ENCODE data around the gene AGAP4. TPM values are rescaled to one million over a fixed set of nuclear protein-coding genes. Genes with fewer than 3 reads are reported as not detected.
"Not testable (repeated sequence)": the region's sequence is repeated elsewhere in the genome, so short reads cannot be mapped to it uniquely, and the experiment has no call there.

The AGAP4 gene
- total RNA-seq (2014; rRNA removed; shearing (Covaris generic)), result 3.8 and 9.1 TPM in 2 replicates
- polyA plus RNA-seq (2015; cell fraction: cytosol; rRNA removed), result 8.9 and 9.1 TPM in 2 replicates
- polyA plus RNA-seq (2015; cell fraction: nucleus; rRNA removed), result 63.1 and 68.1 TPM in 2 replicates

DNA sequence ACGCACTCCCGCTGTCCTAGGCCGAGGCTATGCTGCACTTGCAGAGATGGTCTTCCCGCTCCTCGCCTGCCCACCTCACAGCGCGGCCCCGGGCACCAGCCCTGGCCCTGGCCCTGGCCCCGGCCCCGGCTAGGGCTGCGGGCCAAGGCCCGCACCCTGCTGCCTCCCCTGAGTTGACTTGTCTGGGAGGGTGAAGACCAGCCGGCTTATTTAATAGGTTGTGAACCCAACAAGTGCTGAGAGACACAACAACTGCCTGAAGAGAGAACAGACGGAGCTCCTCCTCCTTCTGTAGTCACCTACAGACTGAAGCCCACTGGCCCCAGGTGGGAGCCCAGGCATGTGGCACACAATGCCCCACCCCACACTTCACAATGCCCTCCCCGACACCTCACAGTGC lies at the start of gene AGAP4:
Gene AGAP4 (minus strand): TSS at position 101 of the 400 bp plus-strand sequence. CDS start 153 bp downstream, outside the sequence.
- DNase-seq (ENCODE audit: low read depth), result not testable (repeated sequence)

DNA sequence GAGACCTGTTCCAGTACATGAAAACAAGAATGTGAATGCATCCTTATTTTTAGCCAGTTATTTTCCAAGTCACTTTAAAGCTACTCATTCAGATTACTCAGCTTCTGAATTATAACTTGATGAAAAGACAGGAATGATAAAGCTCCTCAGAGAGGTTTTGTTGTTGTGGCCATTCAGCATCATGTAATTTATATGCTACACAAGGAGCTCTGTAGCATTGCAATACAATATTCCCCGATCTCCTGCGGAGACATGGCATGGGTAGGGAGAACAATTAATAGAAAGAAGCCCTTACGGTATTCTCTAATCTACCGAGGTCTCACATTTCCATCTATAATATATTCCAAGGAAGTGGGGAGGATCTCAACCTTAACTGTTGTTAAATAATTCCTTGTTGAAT lies 43.4 kb upstream of the AGAP4 start:
- DNase-seq (ENCODE audit: low read depth), result not testable (repeated sequence)

DNA sequence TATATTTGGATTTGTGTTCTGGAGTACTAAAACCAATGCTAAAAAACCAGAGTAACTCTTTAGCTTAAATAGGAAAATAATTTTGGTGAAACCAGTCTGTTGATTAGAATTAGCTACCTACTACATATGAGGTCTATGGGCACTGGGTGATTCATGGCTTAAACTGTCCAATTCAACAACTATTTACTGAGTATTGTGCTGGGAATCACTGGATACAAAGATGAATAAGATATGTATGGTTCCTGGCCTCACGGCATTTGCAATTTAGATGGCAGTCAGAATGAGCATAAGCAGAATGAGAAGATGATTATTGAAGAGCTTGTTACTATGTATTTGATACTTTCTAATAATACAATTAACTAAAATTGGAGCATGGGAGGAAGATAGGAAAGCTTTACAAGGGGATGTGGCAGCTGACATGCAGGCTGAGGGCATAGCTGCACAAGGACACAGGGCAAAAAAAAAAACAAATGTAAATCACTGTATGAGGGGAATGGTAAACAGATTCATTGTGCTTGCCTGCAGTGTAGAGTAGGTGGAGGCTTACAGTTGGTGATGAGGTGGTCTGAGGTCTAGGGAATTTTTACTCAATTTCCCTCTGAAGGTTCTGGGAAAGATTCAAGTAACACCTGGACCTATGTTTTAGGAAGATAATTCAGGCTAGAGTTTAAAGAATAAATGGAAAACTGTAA lies 42.4 kb upstream of the AGAP4 start:
- DNase-seq (ENCODE audit: low read depth), result not testable (repeated sequence)

DNA sequence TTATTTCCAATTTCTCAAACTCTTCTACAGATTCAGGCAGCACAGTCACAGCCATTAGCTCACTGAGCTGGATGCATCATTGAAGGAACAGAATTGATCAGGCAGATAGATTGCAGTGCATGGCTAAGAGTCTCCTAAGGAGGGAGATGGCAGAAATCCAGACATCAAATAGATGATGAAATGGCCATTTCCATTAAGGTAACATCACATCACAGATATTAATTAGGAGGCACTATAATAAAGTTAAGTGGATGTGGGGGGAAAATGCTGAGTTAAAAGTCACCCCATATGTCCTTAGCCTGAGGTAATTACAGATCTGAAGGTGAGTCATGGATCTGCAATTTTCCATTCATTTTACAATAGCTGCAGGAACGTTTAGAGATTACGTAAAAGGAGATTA lies 35.6 kb upstream of the AGAP4 start:
- not testable (repeated sequence) for DNase-seq (ENCODE audit: low read depth)

DNA sequence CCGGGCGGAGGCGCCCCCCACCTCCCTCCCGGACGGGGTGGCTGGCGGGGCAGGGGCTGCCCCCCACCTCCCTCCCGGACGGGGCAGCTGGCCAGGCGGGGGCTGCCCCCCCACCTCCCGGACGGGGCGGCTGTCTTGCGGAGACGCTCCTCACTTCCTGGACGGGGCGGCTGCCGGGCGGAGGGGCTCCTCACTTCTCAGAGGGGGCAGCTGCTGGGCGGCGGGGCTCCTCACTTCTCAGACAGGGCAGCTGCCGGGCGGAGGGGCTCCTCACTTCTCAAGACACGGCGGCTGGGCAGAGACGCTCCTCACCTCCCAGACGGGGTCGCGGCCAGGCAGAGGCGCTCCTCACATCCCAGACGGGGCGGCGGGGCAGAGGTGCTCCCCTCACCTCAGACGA lies 18.1 kb upstream of the AGAP4 start:
- not testable (repeated sequence) for DNase-seq (ENCODE audit: low read depth)

DNA sequence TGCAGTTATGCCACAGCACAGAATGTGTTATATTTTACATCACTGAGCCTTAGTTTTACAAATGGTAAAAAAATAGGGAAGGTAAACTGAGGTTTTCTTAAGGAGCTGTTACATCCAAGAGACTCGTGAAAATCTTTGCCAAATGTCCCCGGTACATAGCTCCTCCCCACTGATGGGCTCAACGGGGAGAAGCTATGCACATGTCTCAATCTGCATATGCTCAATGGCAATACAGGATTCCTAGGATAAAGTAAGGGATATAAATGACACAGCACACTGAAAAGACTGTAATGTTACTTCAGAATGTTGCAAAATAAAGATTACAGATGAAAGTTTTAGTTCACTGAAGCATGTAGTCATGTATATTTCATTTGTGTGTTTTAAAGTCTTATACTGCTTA lies 17.0 kb upstream of the AGAP4 start:
- not testable (repeated sequence) for DNase-seq (ENCODE audit: low read depth)

DNA sequence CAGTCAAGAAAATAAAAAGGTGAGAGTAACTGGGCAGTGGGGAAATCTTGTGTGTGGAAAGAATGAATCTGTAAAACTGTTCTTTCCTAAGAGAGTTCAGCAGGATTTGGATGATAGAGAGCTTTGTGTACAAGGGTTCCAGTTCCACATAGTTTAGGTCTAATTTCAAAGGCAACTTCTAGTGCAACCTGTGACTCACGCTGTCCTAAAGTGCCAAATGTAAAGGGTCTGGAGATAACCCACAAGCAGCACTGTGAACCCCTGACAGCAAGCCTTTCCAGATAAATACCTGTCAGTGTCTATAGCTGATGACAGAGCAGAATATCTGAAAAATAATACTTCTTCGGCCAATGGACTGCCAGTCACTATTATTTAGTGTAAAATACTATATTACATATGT lies 16.3 kb upstream of the AGAP4 start:
- DNase-seq (ENCODE audit: low read depth), result not testable (repeated sequence)

DNA sequence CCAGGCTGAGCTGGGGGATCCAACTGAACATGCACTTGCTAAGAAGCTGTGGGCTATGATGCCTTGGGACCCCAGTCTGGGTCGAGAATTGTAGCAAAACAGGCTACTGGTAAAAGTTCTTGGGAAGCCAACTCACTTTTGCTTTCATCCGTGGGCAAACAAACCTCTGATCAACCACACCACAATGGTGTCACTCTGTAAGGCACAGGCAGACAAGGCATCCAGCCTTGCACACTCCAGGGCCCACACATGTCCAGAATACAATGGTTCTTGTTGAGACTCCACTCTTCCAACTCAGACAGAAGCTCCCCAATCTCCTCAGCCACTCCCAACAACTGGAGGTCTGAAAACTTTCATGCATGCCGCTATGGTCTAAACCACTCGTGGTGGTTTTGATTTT lies 10.6 kb upstream of the AGAP4 start:
- DNase-seq (ENCODE audit: low read depth), result not testable (repeated sequence)

DNA sequence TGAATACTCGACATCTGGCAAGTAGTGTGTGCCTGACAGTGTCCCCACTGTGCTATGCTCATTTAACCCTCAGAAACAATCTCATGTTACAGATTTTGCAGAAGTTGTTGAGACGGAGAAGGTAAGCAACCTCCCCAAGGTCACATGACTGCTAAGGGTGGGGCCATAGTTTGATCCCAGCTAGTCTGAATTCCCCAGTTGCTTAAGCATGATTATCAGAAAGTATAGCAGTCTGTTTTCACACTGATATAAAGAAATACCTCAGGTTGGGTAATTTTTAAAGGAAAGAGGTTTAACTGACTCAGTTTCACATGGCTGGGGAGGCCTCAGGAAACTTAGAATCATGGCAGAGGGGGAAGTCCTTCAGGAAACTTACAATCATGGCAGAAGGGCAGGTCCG lies 1.2 kb upstream of the AGAP4 start:
- DNase-seq (ENCODE audit: low read depth), result not testable (repeated sequence)

DNA sequence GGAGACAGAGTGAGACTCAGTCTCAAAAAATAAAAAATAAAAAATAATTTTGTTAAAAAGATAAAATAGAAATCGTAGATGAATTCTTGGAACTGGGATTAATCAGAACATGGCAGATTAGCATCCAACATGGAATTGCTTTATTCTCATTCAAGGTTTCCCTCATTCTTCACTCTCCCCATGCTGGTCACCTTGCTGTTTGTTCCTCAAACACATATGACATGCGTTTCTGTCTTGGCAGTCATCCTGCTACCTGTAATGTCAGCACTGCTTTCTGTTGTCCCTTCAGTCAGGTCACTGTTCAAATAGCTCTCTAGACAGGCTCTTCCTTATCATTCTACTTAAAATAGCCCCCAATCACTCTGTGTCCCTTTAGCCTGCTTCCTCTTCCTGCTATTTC lies 24.4 kb downstream of the AGAP4 start:
- DNase-seq (ENCODE audit: low read depth), result not testable (repeated sequence)

DNA sequence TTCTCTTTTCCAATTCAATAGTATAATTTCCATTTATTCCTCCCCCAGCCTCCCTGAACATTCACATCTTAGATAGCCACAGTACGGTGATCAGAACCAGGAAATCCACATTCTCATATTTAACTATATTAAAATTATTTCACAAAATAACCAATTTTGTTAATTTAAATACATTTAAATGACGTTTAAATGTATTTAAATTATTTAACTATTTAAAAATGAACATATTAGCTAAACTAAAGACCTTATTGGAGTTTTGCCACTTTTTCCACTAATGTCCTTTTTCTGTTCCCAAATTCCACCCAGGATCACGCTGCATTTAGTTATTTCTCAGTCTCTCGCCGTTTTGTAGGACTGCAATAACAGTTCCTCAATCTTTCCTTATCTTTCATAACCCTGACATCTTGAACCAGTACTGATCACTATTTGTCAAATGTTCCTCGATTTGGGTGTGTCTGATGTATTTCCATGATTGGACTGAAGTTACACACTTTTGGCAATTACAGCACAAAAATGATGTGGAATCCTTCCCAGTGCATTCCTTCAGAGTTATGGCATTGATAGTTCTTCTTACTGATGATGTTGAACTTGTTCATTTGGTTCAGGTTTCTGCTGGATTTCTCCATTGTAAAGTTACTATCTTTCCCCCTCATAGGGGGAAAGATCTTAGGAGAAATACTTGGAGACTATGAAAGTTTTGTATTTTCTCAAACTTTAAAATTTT lies 27.0 kb downstream of the AGAP4 start:
- DNase-seq (ENCODE audit: low read depth), result not testable (repeated sequence)

DNA sequence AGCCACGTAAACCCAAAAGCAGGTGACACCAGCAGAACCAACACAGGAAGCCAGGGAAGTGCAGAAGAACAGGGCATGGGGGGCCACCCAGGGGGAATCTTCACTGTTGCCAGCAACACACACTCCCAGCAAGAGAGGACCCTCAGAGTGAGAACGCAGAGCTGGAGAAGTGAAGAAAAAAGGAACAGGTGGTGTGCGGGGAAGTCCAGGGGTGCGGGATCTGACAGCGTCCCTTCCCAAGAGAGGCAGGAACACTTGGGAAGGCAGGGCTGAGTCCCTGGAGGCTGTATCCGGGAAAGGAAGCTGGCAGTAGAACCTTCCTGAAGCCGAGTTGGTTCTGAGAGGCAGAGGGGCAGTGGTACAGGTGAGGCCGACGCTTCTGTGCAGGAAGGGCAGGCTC lies 27.7 kb downstream of the AGAP4 start:
- DNase-seq (ENCODE audit: low read depth), result no peak

DNA sequence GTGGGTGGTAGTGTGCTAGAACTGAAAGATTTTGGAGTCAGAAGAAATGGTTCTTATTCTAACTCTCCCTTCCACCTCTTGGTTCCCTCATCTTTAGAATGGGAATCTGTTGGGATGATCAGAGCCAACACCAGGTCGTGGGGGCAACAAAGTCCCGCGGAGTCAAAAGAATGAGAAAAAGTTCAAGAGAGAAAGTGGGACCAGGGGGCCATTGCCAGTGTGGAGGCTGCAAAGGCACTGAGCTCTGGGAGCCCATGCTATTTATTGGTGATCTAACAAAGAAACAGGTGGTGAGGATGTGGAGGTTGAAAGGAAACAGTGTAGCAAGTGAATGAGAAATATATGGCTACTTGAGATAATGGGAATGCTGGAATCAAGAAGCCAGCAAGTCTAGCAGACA lies 29.4 kb downstream of the AGAP4 start:
- no peak for DNase-seq (ENCODE audit: low read depth)

DNA sequence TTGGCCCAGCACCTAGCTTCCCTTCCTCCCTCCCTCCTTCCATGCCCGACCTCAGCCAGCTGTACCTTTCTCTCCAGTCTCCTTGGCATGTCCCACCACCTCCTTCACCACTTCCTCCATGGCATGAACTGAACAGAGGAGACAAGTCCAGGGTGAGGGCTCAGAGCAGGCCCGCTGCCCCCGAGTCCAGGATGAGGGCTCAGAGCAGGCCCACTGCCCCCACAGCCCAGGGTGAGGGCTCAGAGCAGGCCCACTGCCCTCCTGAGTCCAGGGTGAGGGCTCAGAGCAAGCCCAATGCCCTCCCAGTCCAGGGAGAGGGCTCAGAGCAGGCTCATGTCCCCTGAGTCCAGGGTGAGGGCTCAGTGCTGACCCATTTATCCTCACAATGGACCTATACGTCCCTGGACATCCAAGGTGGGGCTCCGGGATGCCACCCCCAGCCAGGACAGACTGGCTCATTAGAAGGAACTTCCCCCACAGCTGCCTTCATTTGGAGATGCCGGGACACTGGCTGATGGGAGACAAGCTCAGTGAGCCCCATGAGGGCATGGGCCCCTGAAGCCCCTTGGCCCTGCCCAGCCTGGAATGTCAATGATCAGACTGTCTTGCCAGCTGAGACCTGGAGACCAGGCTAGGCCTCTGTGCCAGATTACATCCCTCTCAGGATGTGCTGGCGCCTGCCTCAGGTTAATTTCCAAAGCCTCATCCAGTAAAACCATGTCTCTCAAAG lies 30.0 kb downstream of the AGAP4 start:
- DNase-seq (ENCODE audit: low read depth), result no peak

DNA sequence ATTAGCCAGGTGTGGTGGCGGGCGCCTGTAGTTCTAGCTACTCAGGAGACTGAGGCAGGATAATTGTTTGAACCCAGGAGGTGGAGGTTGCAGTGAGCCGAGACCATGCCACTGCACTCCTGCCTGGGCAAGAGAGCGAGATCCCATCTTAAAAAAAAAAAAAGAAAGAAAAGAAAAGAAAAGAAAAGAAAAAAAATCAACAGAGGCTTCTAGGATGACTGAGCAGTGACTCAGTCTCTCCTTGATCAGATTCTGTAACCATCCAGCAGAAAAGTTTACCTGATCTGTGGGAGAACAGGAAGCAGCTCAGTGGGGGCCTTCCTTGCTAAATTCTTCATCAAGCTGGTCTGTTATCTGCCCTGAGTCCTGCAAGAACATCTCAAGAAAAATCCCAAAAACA lies 33.2 kb downstream of the AGAP4 start:
- DNase-seq (ENCODE audit: low read depth), result peak; percentile 77

DNA sequence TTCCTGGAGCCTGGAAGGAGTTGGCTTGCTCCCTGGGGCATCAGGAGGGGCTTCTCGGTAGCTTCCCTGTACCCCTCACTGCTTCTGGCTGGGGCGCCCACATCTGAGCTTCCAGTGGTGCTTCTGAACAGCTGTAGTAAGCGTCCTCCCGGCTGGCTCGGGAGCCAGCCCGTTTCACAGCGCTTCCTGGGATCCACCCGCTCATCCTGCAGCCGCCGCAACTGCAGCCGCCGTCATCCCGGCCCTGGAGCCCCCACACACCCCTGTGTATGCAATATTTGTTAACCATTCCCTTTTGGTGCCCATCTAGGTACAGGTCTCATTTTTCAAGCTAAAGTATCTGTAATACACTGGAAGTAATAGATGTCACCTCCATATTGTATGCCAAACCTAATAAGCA lies 34.3 kb downstream of the AGAP4 start:
- DNase-seq (ENCODE audit: low read depth), result not testable (repeated sequence)

DNA sequence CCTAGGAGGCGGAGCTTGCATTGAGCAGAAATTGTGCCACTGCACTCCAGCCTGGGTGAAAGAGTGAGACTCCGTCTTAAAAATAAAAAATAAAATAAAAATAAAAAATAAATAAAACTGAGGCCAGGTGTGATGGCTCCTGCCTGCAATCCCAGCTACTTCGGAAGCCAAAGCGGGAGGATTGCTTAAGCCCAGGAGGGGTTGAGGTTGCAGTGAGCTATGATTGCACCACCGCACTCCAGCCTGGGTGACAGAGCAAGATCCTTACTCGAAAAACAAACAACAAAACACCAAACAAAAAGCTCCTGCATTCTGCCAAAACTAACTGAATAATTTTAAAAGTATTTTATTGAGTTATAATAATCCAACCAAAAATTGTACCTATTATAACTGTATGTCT lies 36.2 kb downstream of the AGAP4 start:
- DNase-seq (ENCODE audit: low read depth), result no peak

DNA sequence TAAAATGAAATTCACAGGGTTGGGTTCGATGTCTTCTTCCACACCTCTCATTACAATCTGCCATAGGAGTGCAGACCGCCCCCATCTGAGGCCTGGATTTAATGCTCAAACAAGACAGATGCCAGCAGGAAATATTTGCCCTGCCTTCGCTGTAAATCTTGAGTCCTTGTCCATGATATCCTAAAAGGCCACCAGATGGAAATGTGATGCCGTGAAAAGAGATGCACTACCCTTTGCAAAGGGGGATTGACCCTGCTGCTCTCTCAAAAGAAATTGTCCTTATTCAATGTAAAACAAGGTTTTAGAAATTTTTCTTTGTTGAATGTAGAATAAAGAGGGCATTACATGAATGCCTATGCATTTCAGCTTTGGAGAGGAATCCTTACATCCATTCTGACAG lies 37.5 kb downstream of the AGAP4 start:
- DNase-seq (ENCODE audit: low read depth), result peak; percentile 11

DNA sequence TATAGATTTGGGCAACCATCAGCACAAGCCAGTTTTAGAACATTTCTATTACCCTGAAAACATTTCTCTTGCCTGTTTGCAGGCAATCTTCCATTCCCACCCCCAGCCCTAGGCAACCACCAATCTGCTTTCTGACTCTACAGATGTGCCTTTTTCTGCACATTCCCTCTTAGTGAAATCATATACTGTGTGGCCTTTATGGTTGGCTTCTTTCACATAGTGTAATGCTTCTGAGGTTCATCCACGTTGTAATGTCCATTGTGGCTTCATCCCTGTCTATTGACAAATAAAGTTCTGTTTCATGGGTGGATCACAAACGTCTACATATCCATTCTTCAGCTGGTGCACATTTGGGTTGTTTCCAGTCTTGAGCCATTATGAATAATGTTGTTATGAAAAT lies 42.3 kb downstream of the AGAP4 start:
- DNase-seq (ENCODE audit: low read depth), result not testable (repeated sequence)

DNA sequence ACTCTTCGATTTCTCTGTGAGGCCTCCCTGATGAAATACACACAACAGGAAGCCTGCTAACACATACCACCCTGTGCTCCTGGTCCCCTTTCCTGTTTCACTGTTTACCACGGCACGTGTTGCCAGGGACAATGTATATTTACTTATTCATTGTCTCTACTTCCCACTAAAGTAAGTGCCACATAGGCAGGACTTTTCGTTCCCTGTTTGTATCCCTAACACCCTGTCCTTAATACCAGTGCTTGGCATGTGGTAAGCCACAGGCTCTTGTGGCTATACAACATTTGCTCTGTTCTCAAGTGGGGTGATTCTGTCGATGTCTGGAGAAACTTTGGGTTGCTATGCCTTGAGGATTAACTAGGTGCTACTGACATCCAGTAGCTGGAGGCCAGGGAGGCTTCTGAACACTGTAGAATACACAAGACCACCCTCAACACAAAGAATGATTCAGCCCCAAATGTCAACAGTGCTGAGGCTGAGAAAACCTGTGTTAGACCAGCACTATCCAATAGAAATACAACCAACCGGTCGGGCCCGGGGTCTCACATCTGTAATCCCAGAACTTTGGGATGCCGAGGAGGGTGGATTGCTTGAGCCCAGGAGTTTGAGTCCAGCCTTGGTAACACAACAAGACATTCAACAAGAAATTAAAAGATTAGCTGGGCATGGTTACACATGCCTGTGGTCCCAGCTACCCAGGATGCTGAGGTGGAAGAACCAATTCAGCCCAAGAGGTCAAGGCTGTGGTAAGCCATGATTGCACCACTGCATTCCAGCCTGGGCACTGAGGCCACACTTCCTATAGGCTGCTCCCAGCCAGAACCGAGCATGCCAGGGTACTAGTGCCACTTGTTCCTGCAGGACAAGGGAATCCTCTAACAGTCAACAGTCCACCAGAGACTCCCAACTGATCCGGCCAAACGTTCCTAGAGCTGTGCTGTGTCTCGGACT lies 44.0 kb downstream of the AGAP4 start:
- peak; percentile 86 for DNase-seq (ENCODE audit: low read depth)

DNA sequence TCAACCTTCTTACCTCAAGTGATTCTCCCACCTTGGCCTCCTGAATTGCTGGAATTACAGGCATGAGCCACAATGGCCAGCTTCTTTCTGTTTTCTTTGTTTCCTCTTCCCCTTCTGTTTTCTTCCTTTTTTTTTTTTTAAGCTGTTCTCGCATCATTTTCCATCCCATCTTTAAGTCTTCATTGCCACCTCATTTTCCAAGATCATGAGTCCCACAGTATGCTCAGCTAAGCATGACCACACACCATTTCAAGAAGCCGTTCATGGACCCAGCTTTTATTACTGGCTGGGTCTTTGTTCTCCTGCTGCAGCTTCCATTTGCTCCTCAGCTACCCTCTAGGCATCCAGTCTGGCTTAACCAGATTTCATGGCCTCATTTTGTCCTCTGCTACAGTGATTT lies 52.5 kb downstream of the AGAP4 start:
- DNase-seq (ENCODE audit: low read depth), result not testable (repeated sequence)
